ENCODE measurements around the gene ANKRD34B.

The ANKRD34B gene

DNA sequence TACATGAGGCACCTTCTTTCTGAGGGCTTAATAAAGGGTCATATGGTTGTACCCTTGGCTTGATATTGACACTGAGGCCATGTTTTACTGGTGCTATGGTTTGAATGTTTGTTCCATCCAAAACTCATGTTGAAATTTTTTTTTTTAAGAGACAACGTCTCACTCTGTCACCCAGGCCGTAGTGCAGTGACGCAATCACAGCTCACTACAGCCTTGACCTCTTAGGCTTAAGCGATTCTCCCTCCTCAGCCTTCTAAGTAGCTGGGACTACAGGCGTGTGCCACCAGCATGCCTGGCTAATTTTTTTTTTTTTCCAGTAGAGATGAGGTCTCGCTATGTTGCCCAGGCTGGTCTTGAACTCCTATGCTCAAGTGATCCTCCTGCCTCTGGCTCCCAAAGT, 61.2 kb downstream of the ANKRD34B start:
- no peak overlapping the region for H3K4me3 ChIP-seq
- H3K27ac ChIP-seq = no peak overlapping the region
- intact Hi-C loops (cut with DNase I; ENCODE audit: low total_unique reads) = no loop called here
- peaks cover 0 to 6% (median 3%) of the 10 kb centered on the region in 3 donors for H3K36me3 ChIP-seq
- no peak for DNase-seq
- no peaks in the 10 kb centered on the region for H3K9me3 ChIP-seq
- TF ChIP-seq, protein P1, sequence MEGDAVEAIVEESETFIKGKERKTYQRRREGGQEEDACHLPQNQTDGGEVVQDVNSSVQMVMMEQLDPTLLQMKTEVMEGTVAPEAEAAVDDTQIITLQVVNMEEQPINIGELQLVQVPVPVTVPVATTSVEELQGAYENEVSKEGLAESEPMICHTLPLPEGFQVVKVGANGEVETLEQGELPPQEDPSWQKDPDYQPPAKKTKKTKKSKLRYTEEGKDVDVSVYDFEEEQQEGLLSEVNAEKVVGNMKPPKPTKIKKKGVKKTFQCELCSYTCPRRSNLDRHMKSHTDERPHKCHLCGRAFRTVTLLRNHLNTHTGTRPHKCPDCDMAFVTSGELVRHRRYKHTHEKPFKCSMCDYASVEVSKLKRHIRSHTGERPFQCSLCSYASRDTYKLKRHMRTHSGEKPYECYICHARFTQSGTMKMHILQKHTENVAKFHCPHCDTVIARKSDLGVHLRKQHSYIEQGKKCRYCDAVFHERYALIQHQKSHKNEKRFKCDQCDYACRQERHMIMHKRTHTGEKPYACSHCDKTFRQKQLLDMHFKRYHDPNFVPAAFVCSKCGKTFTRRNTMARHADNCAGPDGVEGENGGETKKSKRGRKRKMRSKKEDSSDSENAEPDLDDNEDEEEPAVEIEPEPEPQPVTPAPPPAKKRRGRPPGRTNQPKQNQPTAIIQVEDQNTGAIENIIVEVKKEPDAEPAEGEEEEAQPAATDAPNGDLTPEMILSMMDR (IDR thresholded peaks at IDR 0.05) = no peak
- H3K27me3 ChIP-seq = no peaks in the 10 kb centered on the region
- H3K4me1 ChIP-seq = no peaks in the 10 kb centered on the region

GRCh38 chr5:80507663-80508062, 62.4 kb downstream of the ANKRD34B start:
- Histone ChIP-seq H3K9me3 (no peaks in the 10 kb centered on the region), H3K4me1 (no peaks in the 10 kb centered on the region), H3K27me3 (no peaks in the 10 kb centered on the region), H3K27ac (no peak overlapping the region), H3K36me3 (peaks cover 0 to 4% (median 3%) of the 10 kb centered on the region in 3 donors), H3K4me3 (no peak overlapping the region)
- DNase-seq = no peak
- intact Hi-C loops (cut with DNase I; ENCODE audit: low total_unique reads) = no loop called here
- TF ChIP-seq, protein P1 (IDR thresholded peaks at IDR 0.05) = no peak

Data from tibial artery (tissue), 4 donors.